OCI-LY7 (cell line): ENCODE measurements around the gene PGAP3. TPM values are rescaled to one million over a fixed set of nuclear protein-coding genes. Genes with fewer than 3 reads are reported as not detected.

ENCODE experiments used
- BruUV-seq: library from RNA; stranded (reverse); fragments of 400-500 nt; replicated peaks from 2 replicates; lab custom pipeline; 2021; lab: Mats Ljungman, UMichigan
- CTCF ChIA-PET: fragments of 300-600 bp; sonication (Branson Sonifier 250); formaldehyde crosslinking; loops from one replicate; lab custom pipeline; 2022; ENCODE audit warnings: antibody characterized with exemption; ENCODE audit not compliant: unreplicated experiment; lab: Charles Lee
- POLR2A ChIA-PET: fragments of 300-600 bp; sonication (Branson Sonifier 250); formaldehyde crosslinking; loops from one replicate; lab custom pipeline; 2022; ENCODE audit warnings: antibody characterized with exemption; lab: Charles Lee
- DNase-seq: peaks from one replicate; pipeline ENCODE4 v3.0.0-alpha.2; 2015; ENCODE audit warnings: low spot score
- H2AFZ ChIP-seq: fragments of 200-600 bp; sonication (generic), shearing (Covaris generic); 2 replicates; pipeline ENCODE4 v1.6.1; 2014; ENCODE audit warnings: mild to moderate bottlenecking, antibody characterized with exemption, low read length, moderate library complexity
- H3K27ac ChIP-seq: fragments of 200-600 bp; sonication (generic); 2 replicates; pipeline ENCODE4 v1.5.1; 2014; ENCODE audit warnings: mixed run types, low read depth, mild to moderate bottlenecking, moderate library complexity, low read length, inconsistent platforms; ENCODE audit not compliant: poor library complexity, severe bottlenecking
- H3K36me3 ChIP-seq: fragments of 200-600 bp; sonication (generic); 2 replicates; pipeline ENCODE4 v1.6.1; 2014; ENCODE audit warnings: mild to moderate bottlenecking, antibody characterized with exemption, low read length, moderate library complexity, mixed read lengths; ENCODE audit not compliant: insufficient read depth
- H3K4me1 ChIP-seq: fragments of 200-600 bp; sonication (generic); 2 replicates; pipeline ENCODE4 v1.5.1; 2014; ENCODE audit warnings: mild to moderate bottlenecking, low read length; ENCODE audit not compliant: insufficient read depth, poor library complexity, severe bottlenecking
- H3K4me2 ChIP-seq: fragments of 200-600 bp; sonication (generic); 2 replicates; pipeline ENCODE4 v1.6.1; 2014; ENCODE audit warnings: mild to moderate bottlenecking, low read length
- H3K4me3 ChIP-seq: fragments of 200-600 bp; sonication (generic); 2 replicates; pipeline ENCODE4 v1.5.1; 2014; ENCODE audit warnings: mild to moderate bottlenecking, low read depth, low read length; ENCODE audit not compliant: poor library complexity, severe bottlenecking
- H3K79me2 ChIP-seq: fragments of 200-600 bp; sonication (generic); 2 replicates; pipeline ENCODE4 v1.6.1; 2016; ENCODE audit warnings: low read depth, mild to moderate bottlenecking, low read length, moderate library complexity, mixed read lengths; ENCODE audit not compliant: insufficient read depth
- H3K9me2 ChIP-seq: fragments of 200-600 bp; sonication (generic); 2 replicates; pipeline ENCODE4 v1.6.1; 2016; ENCODE audit warnings: mild to moderate bottlenecking, low read length, mixed read lengths; ENCODE audit not compliant: insufficient read depth
- H3K9me3 ChIP-seq: fragments of 200-600 bp; sonication (generic); 2 replicates; pipeline ENCODE4 v1.6.1; 2014; ENCODE audit warnings: mild to moderate bottlenecking, mixed run types, low read length, mixed read lengths
- H4K20me1 ChIP-seq: fragments of 200-600 bp; sonication (generic); 2 replicates; pipeline ENCODE4 v1.6.1; 2014; ENCODE audit warnings: mild to moderate bottlenecking, antibody characterized with exemption, low read length, moderate library complexity, mixed read lengths; ENCODE audit not compliant: insufficient read depth
- CTCF ChIP-seq: fragments of 200-600 bp; sonication (generic); conservative IDR thresholded peaks from 2 replicates; pipeline ENCODE4 v1.5.1; 2014; ENCODE audit warnings: mild to moderate bottlenecking, antibody characterized with exemption, low read length, moderate library complexity, mixed read lengths
- EZH2phosphoT487 ChIP-seq: fragments of 200-600 bp; sonication (generic); IDR thresholded peaks from 2 replicates; pipeline ENCODE4 v1.6.1; 2018; ENCODE audit warnings: low read depth, borderline replicate concordance, mild to moderate bottlenecking, mixed run types, antibody characterized with exemption, low read length, moderate library complexity, mixed read lengths
- intact Hi-C: fragments of 100-400 bp; cut with micrococcal nuclease; formaldehyde crosslinking; loops from one replicate; pipeline ENCODE4 v1.10.0; 2022; ENCODE audit not compliant: unreplicated experiment
- total RNA-seq, 2 experiments: library from RNA; depleted of rRNA in 1 of 2; stranded (reverse); fragments of >200 nt in 1 of 2; shearing (Covaris generic) in 1 of 2; gene quantifications; 2 replicates each; pipeline ENCODE4 v1.2.3, GENCODE V29; 2014 to 2022

Gene PGAP3
- total RNA-seq, 2 experiments from 2014 or later = 8.7 to 9.2 TPM

GRCh38 chr17:39660397-39661385 is 27.2 kb downstream of the PGAP3 start:
- H3K9me2 ChIP-seq = no peaks in the 10 kb centered on the region
- no peak overlapping the region for H2AFZ ChIP-seq
- POLR2A ChIA-PET = no interaction called here
- peaks cover 4% of the 10 kb centered on the region for H3K4me1 ChIP-seq
- no peak overlapping the region for H3K4me3 ChIP-seq
- no peaks in the 10 kb centered on the region for H3K9me3 ChIP-seq
- BruUV-seq = no TSS peak
- no peak overlapping the region for H3K27ac ChIP-seq
- CTCF ChIA-PET = no interaction called here
- intact Hi-C loops = no loop called here
- H3K4me2 ChIP-seq = no peak overlapping the region
- no peak for TF ChIP-seq CTCF
- TF ChIP-seq EZH2phosphoT487 = no peak
- no peaks in the 10 kb centered on the region for H3K79me2 ChIP-seq
- peaks cover 28% of the 10 kb centered on the region; the same call in 1 of the 2 replicates for H3K36me3 ChIP-seq
- no peak for DNase-seq
- H4K20me1 ChIP-seq = no peaks in the 10 kb centered on the region

GRCh38 chr17:39660011-39660360 is 27.9 kb downstream of the PGAP3 start:
- Histone ChIP-seq H2AFZ (no peak overlapping the region), H3K4me1 (peaks cover 4% of the 10 kb centered on the region), H4K20me1 (no peaks in the 10 kb centered on the region; the same call in 1 of the 2 replicates), H3K9me3 (no peaks in the 10 kb centered on the region), H3K27ac (no peak overlapping the region), H3K9me2 (no peaks in the 10 kb centered on the region), H3K4me2 (no peak overlapping the region), H3K4me3 (no peak overlapping the region), H3K79me2 (no peaks in the 10 kb centered on the region), H3K36me3 (peaks cover 29% of the 10 kb centered on the region; the same call in 1 of the 2 replicates)
- no peak for DNase-seq
- ChIA-PET CTCF (no interaction called here), POLR2A (no interaction called here)
- intact Hi-C loops = no loop called here
- BruUV-seq = no TSS peak
- no peak for TF ChIP-seq CTCF
- no peak for TF ChIP-seq EZH2phosphoT487
